Mucosa of rectum (tissue), 2 donors: ENCODE measurements around the gene PRSS8.

Experiments
- H3K27ac ChIP-seq, 2 donors: one replicate each; pipeline ENCODE4 v1.7.0; 2013; ENCODE audit warnings: inconsistent platforms in 2 of 2, low read depth in 2 of 2, low read length in 2 of 2
- H3K27me3 ChIP-seq, 2 donors: one replicate each; pipeline ENCODE4 v1.7.0; 2013; ENCODE audit warnings: low read length in 2 of 2; ENCODE audit not compliant: control insufficient read depth in 2 of 2, insufficient read depth in 2 of 2
- H3K36me3 ChIP-seq, 2 donors: one replicate each; pipeline ENCODE4 v1.7.0; 2013; ENCODE audit warnings: low read length in 2 of 2; ENCODE audit not compliant: control insufficient read depth in 2 of 2, insufficient read depth in 2 of 2
- H3K4me1 ChIP-seq, 2 donors: one replicate each; pipeline ENCODE4 v1.7.0; 2013; ENCODE audit warnings: low read length in 2 of 2, mild to moderate bottlenecking in 1 of 2; ENCODE audit not compliant: control insufficient read depth in 2 of 2, insufficient read depth in 2 of 2
- H3K4me3 ChIP-seq, 2 donors: one replicate each; pipeline ENCODE4 v1.7.0; 2013; ENCODE audit warnings: low read length in 2 of 2
- H3K9ac ChIP-seq, 2 donors: one replicate each; pipeline ENCODE4 v1.7.0; 2013; ENCODE audit warnings: low read length in 2 of 2, low read depth in 1 of 2, mild to moderate bottlenecking in 1 of 2
- H3K9me3 ChIP-seq, 2 donors: one replicate each; pipeline ENCODE4 v1.7.0; 2013; ENCODE audit warnings: low read length in 2 of 2; ENCODE audit not compliant: control insufficient read depth in 2 of 2
- donor health status: healthy.
- donor health status: Normal muscosa, but diverticular disease.

The PRSS8 gene

GRCh38 chr16:31082368-31083045, 53.0 kb downstream of the PRSS8 start:
- no peaks in the 10 kb centered on the region for H3K9me3 ChIP-seq
- H3K9ac ChIP-seq: no peak overlapping the region
- no peaks in the 10 kb centered on the region for H3K27me3 ChIP-seq
- no peak overlapping the region for H3K27ac ChIP-seq
- H3K36me3 ChIP-seq: peaks cover 37 to 45% of the 10 kb centered on the region in 2 donors
- no peaks in the 10 kb centered on the region for H3K4me1 ChIP-seq
- no peak overlapping the region for H3K4me3 ChIP-seq
